Measurements from ENCODE around the gene C14orf132. TPM values are rescaled to one million over a fixed set of nuclear protein-coding genes. Genes with fewer than 3 reads are reported as not detected.

The C14orf132 gene
- total and polyA plus RNA-seq, 8 donors = 4.6 to 22.8 (median 11.6) TPM

DNA sequence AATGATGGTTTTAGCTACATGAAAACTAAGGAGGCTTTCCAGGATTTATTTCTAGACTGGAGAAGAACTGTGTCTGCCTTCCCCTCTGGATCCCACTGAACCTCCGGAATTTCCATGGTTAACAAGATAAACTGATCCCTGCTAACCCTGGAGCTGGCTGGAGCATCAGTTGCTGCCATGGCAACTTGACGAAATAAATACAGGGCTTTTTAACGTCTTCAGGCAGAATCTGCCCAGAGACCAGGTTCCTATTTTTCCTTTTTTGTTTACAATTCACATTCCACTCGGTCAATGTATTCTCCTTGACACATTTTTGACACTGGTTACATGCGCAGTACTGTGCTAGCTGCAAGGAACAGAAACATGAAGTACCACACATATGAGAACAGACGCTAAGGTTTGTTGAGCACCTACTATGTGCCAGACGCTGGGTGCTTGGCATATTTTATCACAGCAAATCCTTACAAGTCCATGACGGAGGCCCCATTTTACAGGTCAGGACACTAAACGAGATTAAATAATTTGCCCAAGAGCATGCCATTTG, 1.7 kb downstream of the C14orf132 start:
- peak in 1 of 2 donors; percentile 51 for DNase-seq
- intact Hi-C loops (cut with DNase I; ENCODE audit: low total_unique reads) = no loop called here
- H3K4me1 ChIP-seq = peaks cover 25 to 57% (median 35%) of the 10 kb centered on the region in 4 donors
- peak in 1 of 3 donors; percentile 71 for TF ChIP-seq POLR2AphosphoS5 (IDR thresholded peaks at IDR 0.05)
- TF ChIP-seq CTCF (IDR thresholded peaks at IDR 0.05) = no peak
- H3K9me3 ChIP-seq = no peaks in the 10 kb centered on the region
- peak overlapping the region in 4 of 5 donors; percentile 76 to 96 (median 82) for H3K27ac ChIP-seq
- peak overlapping the region; percentile 64 to 87 (median 76) for H3K4me3 ChIP-seq
- H3K27me3 ChIP-seq = peaks cover 0 to 56% (median 20%) of the 10 kb centered on the region in 3 donors
- peaks cover 0 to 9% (median 0%) of the 10 kb centered on the region in 4 donors for H3K36me3 ChIP-seq
- 41 to 57% (median 53%) methylated on average over 9 of the region's 9 CpGs for WGBS, 5 donors

DNA sequence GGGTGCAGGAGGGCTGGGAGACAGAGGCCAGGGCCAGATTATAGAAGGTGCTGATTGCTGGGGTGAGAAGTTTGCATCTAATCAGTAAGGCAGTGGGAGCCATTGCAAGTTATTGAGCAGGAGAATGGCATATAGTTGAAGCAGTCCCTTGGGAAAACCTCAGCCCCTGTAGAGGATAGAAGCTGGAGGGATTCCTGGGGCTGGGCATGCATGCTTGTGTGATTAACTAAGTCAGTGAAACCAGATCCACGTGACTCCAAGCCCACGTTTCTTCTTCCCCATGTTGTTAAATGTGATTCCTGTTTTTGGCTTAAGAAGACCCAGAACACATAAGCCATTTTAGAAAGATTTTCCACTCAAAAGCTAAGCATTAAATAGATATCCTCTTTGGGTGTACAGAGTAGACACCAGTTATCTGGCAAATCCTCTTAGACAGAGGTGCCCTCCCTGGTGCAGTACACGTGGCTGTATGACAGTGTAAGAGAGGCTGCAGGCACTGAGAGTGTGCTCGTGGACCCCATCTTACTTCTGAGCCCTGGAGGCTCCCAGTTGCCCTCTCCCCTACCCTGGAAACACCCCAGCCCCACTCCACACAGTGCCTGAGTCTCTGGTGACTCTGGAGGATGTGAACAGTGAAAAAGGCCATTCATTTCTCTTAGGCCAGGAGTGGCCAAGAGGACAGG, 3.2 kb downstream of the C14orf132 start:
- peak overlapping the region in 1 of 5 donors; percentile 96 for H3K27ac ChIP-seq
- no peaks in the 10 kb centered on the region for H3K9me3 ChIP-seq
- no peak overlapping the region for H3K4me3 ChIP-seq
- H3K36me3 ChIP-seq = peaks cover 0 to 9% (median 0%) of the 10 kb centered on the region in 4 donors
- DNase-seq = no peak
- 53 to 62% (median 57%) methylated on average over 4 of the region's 4 CpGs for WGBS, 5 donors
- no peak for TF ChIP-seq POLR2A (IDR thresholded peaks at IDR 0.05)
- TF ChIP-seq CTCF (IDR thresholded peaks at IDR 0.05) = no peak
- no peak for TF ChIP-seq EP300 (IDR thresholded peaks at IDR 0.05)
- no peak for TF ChIP-seq POLR2AphosphoS5 (IDR thresholded peaks at IDR 0.05)
- intact Hi-C loops (cut with DNase I; ENCODE audit: low total_unique reads) = no loop called here
- H3K27me3 ChIP-seq = peaks cover 0 to 56% (median 20%) of the 10 kb centered on the region in 3 donors
- peaks cover 25 to 57% (median 35%) of the 10 kb centered on the region in 4 donors for H3K4me1 ChIP-seq

DNA sequence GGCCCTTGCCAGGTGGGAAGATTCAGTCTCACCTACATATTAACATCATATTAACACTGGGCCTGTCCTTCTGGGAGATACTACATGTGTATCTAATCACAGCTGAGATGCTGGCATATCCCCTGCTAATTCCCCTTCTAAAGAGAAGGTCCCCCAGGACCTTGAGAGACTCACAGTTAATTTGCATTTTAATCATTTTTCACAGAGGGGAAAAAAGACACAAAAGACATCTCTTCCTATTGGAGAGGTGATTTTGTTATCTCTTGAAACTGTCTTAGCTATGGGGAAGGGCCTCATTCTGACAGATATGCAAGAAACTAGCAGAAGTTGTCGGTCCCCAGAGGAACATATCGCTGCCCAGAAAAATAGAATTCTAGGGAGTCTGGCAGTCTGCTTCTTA, 7.5 kb downstream of the C14orf132 start:
- Histone ChIP-seq H3K27ac (peak overlapping the region in 1 of 5 donors; percentile 21), H3K4me1 (peaks cover 0 to 16% (median 8%) of the 10 kb centered on the region in 4 donors), H3K9me3 (no peaks in the 10 kb centered on the region), H3K27me3 (peaks cover 0 to 17% (median 0%) of the 10 kb centered on the region in 3 donors), H3K4me3 (no peak overlapping the region), H3K36me3 (peaks cover 0 to 9% (median 0%) of the 10 kb centered on the region in 4 donors)
- 90 to 99% (median 98%) methylated on average over 2 of the region's 2 CpGs for WGBS, 5 donors
- DNase-seq = no peak
- no peak for TF ChIP-seq POLR2A (IDR thresholded peaks at IDR 0.05)
- no peak for TF ChIP-seq POLR2AphosphoS5 (IDR thresholded peaks at IDR 0.05)
- no peak for TF ChIP-seq CTCF (IDR thresholded peaks at IDR 0.05)
- TF ChIP-seq EP300 (IDR thresholded peaks at IDR 0.05) = no peak
- intact Hi-C loops (cut with DNase I; ENCODE audit: low total_unique reads) = no loop called here

- Histone ChIP-seq H3K4me1 (peaks cover 0 to 13% (median 4%) of the 10 kb centered on the region in 4 donors), H3K4me3 (no peak overlapping the region), H3K9me3 (no peaks in the 10 kb centered on the region), H3K27me3 (peaks cover 0 to 12% (median 0%) of the 10 kb centered on the region in 3 donors), H3K27ac (no peak overlapping the region), H3K36me3 (peaks cover 0 to 9% (median 0%) of the 10 kb centered on the region in 4 donors)
- DNase-seq = no peak
- intact Hi-C loops (cut with DNase I; ENCODE audit: low total_unique reads) = no loop called here
- TF ChIP-seq POLR2AphosphoS5 (IDR thresholded peaks at IDR 0.05) (no peak), CTCF (IDR thresholded peaks at IDR 0.05) (no peak)
These were observed 7.9 kb downstream of the C14orf132 start for GRCh38 chr14:96047101-96047500.
